Measurements from ENCODE around the gene MYDGF. TPM values are rescaled to one million over a fixed set of nuclear protein-coding genes. Genes with fewer than 3 reads are reported as not detected.

MYDGF gene
- total and polyA plus RNA-seq, 4 donors, result 47.7 to 80.0 (median 70.6) TPM

- H3K9me3 ChIP-seq (ENCODE audit: control insufficient read depth, insufficient read depth, low read length), result no peaks in the 10 kb centered on the region
- H3K4me3 ChIP-seq (ENCODE audit: low read depth, low read length), result peak within 1 kb of the TSS; percentile 72
- 5% methylated on average over 39 of the region's 49 CpGs for WGBS (ENCODE audit: insufficient coverage)
- H3K27ac ChIP-seq (ENCODE audit: low read depth, low read length), result peak within 1 kb of the TSS; percentile 61
- H3K27me3 ChIP-seq (ENCODE audit: control insufficient read depth, insufficient read depth, low read length), result no peaks in the 10 kb centered on the region
- H3K36me3 ChIP-seq (ENCODE audit: control insufficient read depth, insufficient read depth, low read length), result peaks cover 7% of the 10 kb centered on the region
- DNase-seq (ENCODE audit: low read depth in 4 of 6, low spot score in 6 of 6), result peak; percentile 76 to 98 (median 92)
- H3K4me1 ChIP-seq (ENCODE audit: control insufficient read depth, insufficient read depth, low read length), result peaks cover 41% of the 10 kb centered on the region
These were observed 31.2 kb downstream of the MYDGF start, which contains the start of gene TNFAIP8L1 for GRCh38 chr19:4638828-4639530. TNFAIP8L1 (plus strand) TSS chr19:4639516; CDS start chr19:4651870, 12,354 bp downstream.

- peaks cover 41% of the 10 kb centered on the region for H3K4me1 ChIP-seq (ENCODE audit: control insufficient read depth, insufficient read depth, low read length)
- whole genome bisulfite sequencing (ENCODE audit: insufficient coverage), result 88% methylated on average over 11 of the region's 11 CpGs
- H3K27me3 ChIP-seq (ENCODE audit: control insufficient read depth, insufficient read depth, low read length), result no peaks in the 10 kb centered on the region
- peaks cover 7% of the 10 kb centered on the region for H3K36me3 ChIP-seq (ENCODE audit: control insufficient read depth, insufficient read depth, low read length)
- H3K9me3 ChIP-seq (ENCODE audit: control insufficient read depth, insufficient read depth, low read length), result no peaks in the 10 kb centered on the region
- H3K4me3 ChIP-seq (ENCODE audit: low read depth, low read length), result no peak overlapping the region
- H3K27ac ChIP-seq (ENCODE audit: low read depth, low read length), result no peak overlapping the region
- no peak for DNase-seq (ENCODE audit: low read depth in 4 of 6, low spot score in 6 of 6)
These were observed 31.8 kb downstream of the MYDGF start for GRCh38 chr19:4638317-4638716.

DNA sequence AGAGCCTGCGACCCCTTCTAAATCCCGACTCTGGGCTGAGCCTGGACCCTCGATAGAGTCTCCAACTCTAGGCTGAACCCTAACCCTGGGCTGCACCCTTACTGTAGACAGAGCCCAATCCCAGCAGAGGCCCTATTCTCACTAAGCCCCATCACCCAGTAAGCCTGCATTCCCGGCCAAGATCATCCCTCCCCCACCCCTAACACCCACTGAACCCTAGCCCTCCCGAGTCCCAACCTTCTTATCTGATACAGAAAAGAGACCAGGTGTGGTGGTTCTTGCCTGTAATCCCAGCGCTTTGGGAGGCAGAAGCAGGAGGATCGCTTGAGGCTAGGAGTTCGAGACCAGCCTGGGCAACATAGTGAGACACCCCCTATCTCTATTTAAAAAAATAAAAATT lies 33.4 kb downstream of the MYDGF start:
- DNase-seq (ENCODE audit: low read depth in 4 of 6, low spot score in 6 of 6), result no peak
- peak overlapping the region; percentile 61 for H3K4me3 ChIP-seq (ENCODE audit: low read depth, low read length)
- H3K4me1 ChIP-seq (ENCODE audit: control insufficient read depth, insufficient read depth, low read length), result peaks cover 41% of the 10 kb centered on the region
- 35% methylated on average over 4 of the region's 8 CpGs for WGBS (ENCODE audit: insufficient coverage)
- no peaks in the 10 kb centered on the region for H3K27me3 ChIP-seq (ENCODE audit: control insufficient read depth, insufficient read depth, low read length)
- H3K36me3 ChIP-seq (ENCODE audit: control insufficient read depth, insufficient read depth, low read length), result peaks cover 4% of the 10 kb centered on the region
- no peaks in the 10 kb centered on the region for H3K9me3 ChIP-seq (ENCODE audit: control insufficient read depth, insufficient read depth, low read length)
- H3K27ac ChIP-seq (ENCODE audit: low read depth, low read length), result no peak overlapping the region

DNA sequence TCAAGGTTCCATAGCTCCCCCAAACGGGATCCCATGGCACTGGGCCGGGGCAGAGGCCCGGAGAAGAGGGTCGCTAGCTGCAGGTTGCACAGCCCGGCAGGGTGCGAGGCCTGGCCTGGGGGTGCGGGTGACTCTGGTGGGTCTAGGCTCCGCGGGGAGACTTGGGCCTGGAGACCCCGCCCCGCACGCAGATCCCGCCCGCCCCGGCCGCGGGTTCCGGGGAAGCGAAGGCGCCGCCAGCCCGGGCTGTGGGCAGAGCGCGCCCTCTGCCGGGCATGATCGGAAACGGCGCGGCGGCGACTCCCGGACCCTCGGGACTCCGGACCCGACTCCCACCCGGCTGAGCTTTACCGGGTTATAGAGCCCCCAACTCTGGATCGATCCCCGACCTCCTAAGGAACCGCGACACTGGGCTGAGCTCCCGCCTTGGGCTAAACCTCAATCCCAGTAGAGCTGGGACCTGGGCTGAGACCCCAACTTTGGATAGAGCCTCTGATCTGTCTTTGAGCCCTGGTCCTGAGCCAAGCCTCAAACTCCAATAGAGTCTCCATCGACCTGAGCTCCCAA lies 33.9 kb downstream of the MYDGF start:
- H3K36me3 ChIP-seq (ENCODE audit: control insufficient read depth, insufficient read depth, low read length), result peaks cover 4% of the 10 kb centered on the region
- no peaks in the 10 kb centered on the region for H3K27me3 ChIP-seq (ENCODE audit: control insufficient read depth, insufficient read depth, low read length)
- no peaks in the 10 kb centered on the region for H3K9me3 ChIP-seq (ENCODE audit: control insufficient read depth, insufficient read depth, low read length)
- peak; percentile 15 to 87 (median 48) for DNase-seq (ENCODE audit: low read depth in 4 of 6, low spot score in 6 of 6)
- H3K4me3 ChIP-seq (ENCODE audit: low read depth, low read length), result peak overlapping the region; percentile 61
- H3K27ac ChIP-seq (ENCODE audit: low read depth, low read length), result no peak overlapping the region
- WGBS (ENCODE audit: insufficient coverage), result under 1% methylated on average over 43 of the region's 43 CpGs
- H3K4me1 ChIP-seq (ENCODE audit: control insufficient read depth, insufficient read depth, low read length), result peaks cover 41% of the 10 kb centered on the region

- no peak for DNase-seq (ENCODE audit: low read depth in 4 of 6, low spot score in 6 of 6)
- Histone ChIP-seq H3K27me3 (ENCODE audit: control insufficient read depth, insufficient read depth, low read length) (no peaks in the 10 kb centered on the region), H3K27ac (ENCODE audit: low read depth, low read length) (no peak overlapping the region), H3K9me3 (ENCODE audit: control insufficient read depth, insufficient read depth, low read length) (no peaks in the 10 kb centered on the region), H3K36me3 (ENCODE audit: control insufficient read depth, insufficient read depth, low read length) (peaks cover 1% of the 10 kb centered on the region), H3K4me1 (ENCODE audit: control insufficient read depth, insufficient read depth, low read length) (peaks cover 38% of the 10 kb centered on the region), H3K4me3 (ENCODE audit: low read depth, low read length) (peak overlapping the region; percentile 61)
- WGBS (ENCODE audit: insufficient coverage), result 11% methylated on average over 8 of the region's 13 CpGs
These were observed 34.4 kb downstream of the MYDGF start for GRCh38 chr19:4635754-4636116.

DNA sequence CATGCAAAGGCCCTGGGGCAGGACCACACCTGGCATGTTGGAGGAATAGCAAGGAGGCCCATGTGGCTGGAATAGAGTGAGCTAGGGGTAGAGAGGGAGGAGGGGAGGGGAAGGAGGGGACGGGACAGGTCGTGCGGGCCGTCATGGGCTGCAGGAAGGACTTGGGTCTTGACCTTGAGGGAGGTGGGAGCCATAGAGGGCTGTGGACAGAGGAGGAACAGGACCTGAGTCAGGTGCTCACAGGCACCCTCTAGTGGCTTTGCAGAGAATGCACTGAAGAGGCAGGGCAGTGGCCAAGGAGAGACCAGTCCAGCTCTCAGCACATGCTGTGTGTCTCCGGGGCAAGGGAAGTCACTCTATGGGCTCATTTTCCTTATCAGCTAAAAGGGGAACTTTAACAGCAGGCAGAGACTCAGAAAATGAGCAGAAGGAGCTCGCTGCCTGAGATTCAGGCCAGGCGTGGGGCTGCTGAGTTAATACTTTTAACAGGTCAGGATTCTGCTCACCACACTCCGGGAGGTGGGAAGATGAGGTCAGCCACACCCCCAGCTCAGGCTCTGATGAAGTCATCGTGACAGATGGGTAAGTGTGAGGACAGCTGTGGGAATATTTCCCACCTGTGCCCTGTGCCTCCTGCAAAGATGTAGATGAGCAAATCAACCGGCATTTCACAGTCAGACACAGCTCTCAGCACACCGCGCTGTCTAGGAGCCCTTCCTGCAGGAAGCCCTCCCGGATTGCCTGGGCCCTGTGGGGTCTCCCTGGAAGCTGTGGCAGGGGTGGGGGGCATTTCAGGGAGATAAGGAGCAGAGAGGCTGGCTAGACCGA lies 36.8 kb downstream of the MYDGF start:
- Histone ChIP-seq H3K36me3 (ENCODE audit: control insufficient read depth, insufficient read depth, low read length) (no peaks in the 10 kb centered on the region), H3K27ac (ENCODE audit: low read depth, low read length) (no peak overlapping the region), H3K4me3 (ENCODE audit: low read depth, low read length) (no peak overlapping the region), H3K9me3 (ENCODE audit: control insufficient read depth, insufficient read depth, low read length) (no peaks in the 10 kb centered on the region), H3K27me3 (ENCODE audit: control insufficient read depth, insufficient read depth, low read length) (no peaks in the 10 kb centered on the region), H3K4me1 (ENCODE audit: control insufficient read depth, insufficient read depth, low read length) (peaks cover 18% of the 10 kb centered on the region)
- 62% methylated on average over 14 of the region's 14 CpGs for WGBS (ENCODE audit: insufficient coverage)
- peak in 2 of 6 donors; percentile 15 to 44 for DNase-seq (ENCODE audit: low read depth in 4 of 6, low spot score in 6 of 6)

GRCh38 chr19:4624733-4625362 lies 45.3 kb downstream of the MYDGF start:
- Histone ChIP-seq H3K36me3 (ENCODE audit: control insufficient read depth, insufficient read depth, low read length) (no peaks in the 10 kb centered on the region), H3K4me3 (ENCODE audit: low read depth, low read length) (no peak overlapping the region), H3K4me1 (ENCODE audit: control insufficient read depth, insufficient read depth, low read length) (peaks cover 12% of the 10 kb centered on the region), H3K27ac (ENCODE audit: low read depth, low read length) (no peak overlapping the region), H3K27me3 (ENCODE audit: control insufficient read depth, insufficient read depth, low read length) (no peaks in the 10 kb centered on the region), H3K9me3 (ENCODE audit: control insufficient read depth, insufficient read depth, low read length) (no peaks in the 10 kb centered on the region)
- 49% methylated on average over 2 of the region's 6 CpGs for WGBS (ENCODE audit: insufficient coverage)
- DNase-seq (ENCODE audit: low read depth in 4 of 6, low spot score in 6 of 6), result peak in 1 of 6 donors; percentile 26

DNA sequence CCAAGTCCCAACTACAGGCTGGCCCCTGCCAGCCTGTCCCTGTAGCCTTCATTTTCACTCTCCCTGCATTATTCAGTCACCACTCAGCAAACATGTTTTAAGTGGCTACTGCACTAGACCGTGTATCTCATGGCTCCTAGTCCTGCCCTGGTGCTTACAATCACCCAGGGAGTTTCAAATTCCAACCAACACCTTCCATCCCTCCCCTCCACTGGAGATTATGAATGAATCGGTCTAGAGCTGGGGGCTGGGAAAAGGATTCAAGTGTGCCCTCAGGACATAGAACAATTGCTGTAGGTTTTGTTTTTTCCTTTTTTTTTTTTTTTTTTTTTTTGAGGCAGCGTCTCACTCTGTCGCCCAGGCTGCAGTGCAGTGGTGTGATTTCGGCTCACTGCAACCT lies 45.8 kb downstream of the MYDGF start:
- peaks cover 13% of the 10 kb centered on the region for H3K4me1 ChIP-seq (ENCODE audit: control insufficient read depth, insufficient read depth, low read length)
- 68% methylated on average over 2 of the region's 5 CpGs for WGBS (ENCODE audit: insufficient coverage)
- H3K9me3 ChIP-seq (ENCODE audit: control insufficient read depth, insufficient read depth, low read length), result no peaks in the 10 kb centered on the region
- H3K4me3 ChIP-seq (ENCODE audit: low read depth, low read length), result no peak overlapping the region
- H3K27me3 ChIP-seq (ENCODE audit: control insufficient read depth, insufficient read depth, low read length), result no peaks in the 10 kb centered on the region
- H3K36me3 ChIP-seq (ENCODE audit: control insufficient read depth, insufficient read depth, low read length), result no peaks in the 10 kb centered on the region
- H3K27ac ChIP-seq (ENCODE audit: low read depth, low read length), result no peak overlapping the region
- DNase-seq (ENCODE audit: low read depth in 4 of 6, low spot score in 6 of 6), result no peak

DNA sequence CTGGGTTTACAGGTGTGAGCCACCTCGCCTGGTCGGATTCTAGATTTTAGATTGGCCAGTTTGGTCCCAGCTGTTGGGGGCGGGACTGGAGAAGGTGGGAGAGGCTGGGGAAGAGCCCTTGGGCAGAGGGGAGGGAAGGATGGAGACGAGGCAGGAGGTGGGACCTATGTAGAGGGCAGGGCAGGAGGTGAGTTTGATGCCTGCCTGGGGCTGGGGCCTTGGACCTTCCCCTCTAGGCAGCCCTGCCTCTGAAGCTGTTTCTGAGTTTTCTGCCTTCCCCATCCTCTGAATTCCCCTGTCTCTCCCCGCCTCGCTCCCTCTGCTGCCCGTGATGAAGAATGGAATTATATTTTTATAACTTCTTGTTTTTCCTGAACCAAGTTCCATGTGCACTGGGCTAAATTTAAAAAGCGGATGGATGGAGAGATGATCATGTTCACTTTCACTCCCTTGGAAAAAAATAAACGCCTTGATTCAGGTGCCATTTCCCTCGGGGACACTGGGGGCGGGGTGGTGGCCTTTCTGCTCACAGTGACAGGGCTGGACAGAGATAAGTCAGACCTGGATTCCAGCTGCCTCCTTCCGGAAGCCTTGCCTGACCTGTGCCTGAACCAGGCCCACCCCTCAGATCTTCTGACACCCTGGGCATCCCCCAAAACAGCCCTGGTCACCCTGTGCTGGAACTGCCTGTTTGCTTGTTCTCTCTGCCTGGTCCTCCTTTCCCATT lies 47.3 kb downstream of the MYDGF start:
- WGBS (ENCODE audit: insufficient coverage), result 59% methylated on average over 9 of the region's 12 CpGs
- peaks cover 13% of the 10 kb centered on the region for H3K4me1 ChIP-seq (ENCODE audit: control insufficient read depth, insufficient read depth, low read length)
- no peaks in the 10 kb centered on the region for H3K9me3 ChIP-seq (ENCODE audit: control insufficient read depth, insufficient read depth, low read length)
- no peak overlapping the region for H3K4me3 ChIP-seq (ENCODE audit: low read depth, low read length)
- H3K27me3 ChIP-seq (ENCODE audit: control insufficient read depth, insufficient read depth, low read length), result no peaks in the 10 kb centered on the region
- DNase-seq (ENCODE audit: low read depth in 4 of 6, low spot score in 6 of 6), result no peak
- no peak overlapping the region for H3K27ac ChIP-seq (ENCODE audit: low read depth, low read length)
- no peaks in the 10 kb centered on the region for H3K36me3 ChIP-seq (ENCODE audit: control insufficient read depth, insufficient read depth, low read length)

All from spinal cord (tissue), 10 donors.